22Rv1 (cell line): Measurements from ENCODE around the gene SLC2A5.

Experiments
- CTCF ChIP-seq: fragments of 450-650 bp; IDR thresholded peaks from 2 replicates; pipeline ENCODE4 v1.5.1; 2017; ENCODE audit warnings: mild to moderate bottlenecking
- ZFX ChIP-seq: fragments of 450-650 bp; IDR thresholded peaks from 2 replicates; pipeline ENCODE4 v1.6.1; 2017; ENCODE audit warnings: antibody characterized with exemption, borderline replicate concordance

GRCh38 chr1:9008236-9008635, 61.2 kb downstream of the SLC2A5 start:
- TF ChIP-seq CTCF, result no peak
- TF ChIP-seq ZFX, result no peak
